ENCODE measurements around the gene FADS3. TPM values are rescaled to one million over a fixed set of nuclear protein-coding genes. Genes with fewer than 3 reads are reported as not detected.
A peak's percentile ranks its signal among the peaks of the same experiment; 100 is the strongest.

FADS3 gene
- total and polyA plus RNA-seq, 12 donors, result 54.9 to 217 (median 75.2) TPM

GRCh38 chr11:61919705-61920631, 28.6 kb upstream of the FADS3 start:
- H3K27me3 ChIP-seq, result peaks cover 0 to 13% (median 0%) of the 10 kb centered on the region in 7 donors
- H3K4me3 ChIP-seq, result no peak overlapping the region
- no peaks in the 10 kb centered on the region for H3K9me3 ChIP-seq
- intact Hi-C loops (cut with DNase I), result no loop called here
- ATAC-seq, result no peak
- H3K36me3 ChIP-seq, result no peaks in the 10 kb centered on the region
- 83% methylated on average over 13 of the region's 13 CpGs for WGBS, 2 donors
- TF ChIP-seq CTCF (IDR thresholded peaks at IDR 0.05), result no peak
- peak overlapping the region in 9 of 10 donors; percentile 42 to 88 (median 83) for H3K27ac ChIP-seq
- DNase-seq, result peak in 1 of 2 donors; percentile 2
- H3K4me1 ChIP-seq, result peaks cover 13 to 70% (median 51%) of the 10 kb centered on the region in 9 donors

DNA sequence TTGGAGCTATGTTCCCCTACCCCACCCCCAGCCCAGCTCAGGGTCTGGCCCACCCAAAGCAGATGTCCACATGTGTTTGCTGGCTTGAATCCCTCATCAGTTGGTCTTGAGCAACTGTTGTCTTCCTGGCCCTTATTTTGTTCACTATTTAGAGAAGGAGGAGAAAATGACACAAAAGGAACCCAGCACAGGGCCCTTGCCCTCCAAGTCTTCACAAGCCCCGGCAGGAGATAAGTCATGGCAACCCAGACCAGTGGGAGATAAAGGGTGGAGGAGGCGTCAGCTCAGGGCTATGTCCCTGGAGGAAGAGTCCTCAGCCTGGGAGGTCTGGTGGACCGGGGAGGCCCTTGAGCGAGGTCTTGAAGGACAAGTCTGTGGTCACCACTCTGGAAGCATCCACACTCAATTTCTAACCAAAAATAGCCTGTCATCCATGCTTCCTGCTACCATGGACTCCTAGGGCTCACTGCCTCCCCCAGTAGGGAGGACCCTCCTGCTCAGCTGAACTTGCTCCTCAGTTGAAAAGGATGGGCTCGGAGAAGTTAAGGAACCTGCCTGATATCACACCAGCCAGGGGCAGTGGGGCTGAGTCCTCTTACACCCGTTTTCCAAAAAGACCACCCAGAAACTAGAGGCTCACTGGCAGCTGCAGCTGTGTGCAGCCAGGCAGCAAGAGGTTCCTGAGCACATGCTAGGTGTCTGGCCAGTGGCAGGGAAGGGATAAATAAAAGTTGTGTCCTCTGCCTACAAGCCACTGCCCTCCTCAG, 27.8 kb upstream of the FADS3 start:
- DNase-seq, result no peak

GRCh38 chr11:61918251-61918937, 27.0 kb upstream of the FADS3 start:
- ATAC-seq (no peak), DNase-seq (peak in 1 of 2 donors; percentile 9)
- Histone ChIP-seq H3K4me1 (peaks cover 11 to 67% (median 39%) of the 10 kb centered on the region in 9 donors), H3K9me3 (no peaks in the 10 kb centered on the region), H3K27ac (peak overlapping the region; percentile 57 to 88 (median 82)), H3K36me3 (no peaks in the 10 kb centered on the region), H3K4me3 (peak overlapping the region in 7 of 10 donors; percentile 66 to 87 (median 67)), H3K27me3 (peaks cover 0 to 13% (median 0%) of the 10 kb centered on the region in 7 donors)
- TF ChIP-seq CTCF (IDR thresholded peaks at IDR 0.05), result no peak
- 79 to 83% methylated on average over 14 of the region's 14 CpGs for WGBS, 2 donors
- intact Hi-C loops (cut with DNase I), result no loop called here

More for the DNA sequence above, 27.8 kb upstream of the FADS3 start:
- no peak for TF ChIP-seq CTCF (IDR thresholded peaks at IDR 0.05)
- no peak overlapping the region for H3K4me3 ChIP-seq
- peaks cover 13 to 67% (median 47%) of the 10 kb centered on the region in 9 donors for H3K4me1 ChIP-seq
- no peaks in the 10 kb centered on the region for H3K36me3 ChIP-seq
- WGBS, 2 donors, result 71 to 77% methylated on average over 6 of the region's 6 CpGs
- ATAC-seq, result peak in 1 of 8 donors; percentile 6
- peaks cover 0 to 13% (median 0%) of the 10 kb centered on the region in 7 donors for H3K27me3 ChIP-seq
- no peaks in the 10 kb centered on the region for H3K9me3 ChIP-seq
- H3K27ac ChIP-seq, result peak overlapping the region in 9 of 10 donors; percentile 42 to 88 (median 83)
- intact Hi-C loops (cut with DNase I), result no loop called here
